ENCODE data around the gene ZFP82. TPM values are rescaled to one million over a fixed set of nuclear protein-coding genes. Genes with fewer than 3 reads are reported as not detected.

The ZFP82 gene
- polyA plus RNA-seq, 6 donors from 2014 or later, result 15.8 to 23.7 (median 17.5) TPM

DNA sequence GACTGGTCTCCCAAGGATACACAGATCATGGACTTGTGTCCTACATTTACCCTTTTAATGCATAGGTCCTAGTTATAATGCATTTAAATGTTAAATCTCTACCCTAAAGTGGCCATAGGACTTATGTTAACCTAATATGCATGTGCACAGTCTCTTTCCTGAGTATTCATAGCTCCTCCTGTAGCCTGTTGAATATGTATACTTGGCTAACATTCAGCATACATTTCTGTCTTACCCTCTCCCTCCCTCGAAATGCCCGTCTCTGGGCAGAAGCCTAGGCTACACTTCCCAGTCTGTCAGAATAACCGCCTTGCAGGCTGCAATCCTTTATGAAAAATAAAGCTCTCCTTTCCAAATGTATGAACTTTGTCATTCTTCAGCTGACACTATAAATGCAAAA lies 13.9 kb downstream of the ZFP82 start:
- H3K4me1 Mint-ChIP-seq, result peaks cover 16 to 26% (median 18%) of the 10 kb centered on the region in 3 donors
- peaks cover 0 to 13% (median 6%) of the 10 kb centered on the region in 7 donors for H3K9me3 Mint-ChIP-seq
- H3K36me3 Mint-ChIP-seq, result peaks cover 32 to 48% of the 10 kb centered on the region in 2 donors
- H3K27me3 Mint-ChIP-seq, result no peaks in the 10 kb centered on the region
- no peak for DNase-seq
- peak overlapping the region in 1 of 6 donors; percentile 44 for H3K27ac Mint-ChIP-seq
- no peak for ATAC-seq (ENCODE audit: low read depth in 2 of 2)
- peak overlapping the region in 2 of 8 donors; percentile 20 to 61 for H3K4me3 Mint-ChIP-seq

DNA sequence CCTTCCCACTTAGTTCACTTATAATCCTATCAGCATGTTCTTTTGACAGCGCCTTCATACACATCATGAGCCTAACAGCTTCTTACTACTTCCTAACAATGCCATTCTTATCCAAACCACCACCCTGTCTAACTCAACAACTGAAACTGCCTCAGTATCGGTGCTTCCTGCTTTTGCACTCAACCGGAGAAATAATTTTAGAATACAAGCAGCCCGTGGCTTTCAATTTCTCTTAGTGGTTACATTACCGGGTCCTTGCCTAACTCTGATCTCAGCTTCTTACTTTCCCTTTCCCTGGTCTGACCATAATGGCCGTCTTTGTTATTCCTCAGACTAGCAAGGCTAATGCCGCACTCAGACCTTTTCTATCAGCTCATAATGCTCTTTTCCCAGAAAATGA lies 17.0 kb downstream of the ZFP82 start:
- peaks cover 16 to 34% (median 18%) of the 10 kb centered on the region in 3 donors for H3K4me1 Mint-ChIP-seq
- H3K27ac Mint-ChIP-seq, result peak overlapping the region; percentile 43 to 86 (median 80)
- H3K4me3 Mint-ChIP-seq, result peak overlapping the region; percentile 20 to 89 (median 78)
- H3K9me3 Mint-ChIP-seq, result peaks cover 0 to 37% (median 6%) of the 10 kb centered on the region in 7 donors
- no peaks in the 10 kb centered on the region for H3K27me3 Mint-ChIP-seq
- ATAC-seq (ENCODE audit: low read depth in 2 of 2) (peak; percentile 98 to 100), DNase-seq (peak; percentile 73)
- peaks cover 16 to 30% of the 10 kb centered on the region in 2 donors for H3K36me3 Mint-ChIP-seq

DNA sequence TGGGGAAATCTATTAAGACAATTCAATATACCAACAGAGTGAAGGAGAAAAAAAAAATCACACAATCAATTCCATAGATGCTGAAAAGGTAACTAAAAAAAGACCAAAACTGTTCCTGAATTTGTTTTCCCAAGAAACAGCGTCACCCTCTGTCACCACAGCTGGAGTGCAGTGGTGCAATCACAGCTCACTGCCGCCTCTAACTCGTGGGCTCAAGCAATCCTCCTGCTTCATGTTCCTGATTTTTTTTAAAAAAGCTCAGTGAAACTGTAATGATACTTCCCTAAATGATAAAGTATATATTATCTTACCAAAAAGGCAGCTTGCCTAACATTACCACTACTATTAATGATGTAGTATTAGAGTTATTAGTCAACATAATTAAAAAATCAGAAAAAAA lies 19.9 kb downstream of the ZFP82 start:
- Mint-ChIP-seq H3K27ac (peak overlapping the region in 2 of 6 donors; percentile 43 to 68), H3K9me3 (peaks cover 11 to 59% (median 24%) of the 10 kb centered on the region in 7 donors), H3K36me3 (peaks cover 24 to 38% of the 10 kb centered on the region in 2 donors)

DNA sequence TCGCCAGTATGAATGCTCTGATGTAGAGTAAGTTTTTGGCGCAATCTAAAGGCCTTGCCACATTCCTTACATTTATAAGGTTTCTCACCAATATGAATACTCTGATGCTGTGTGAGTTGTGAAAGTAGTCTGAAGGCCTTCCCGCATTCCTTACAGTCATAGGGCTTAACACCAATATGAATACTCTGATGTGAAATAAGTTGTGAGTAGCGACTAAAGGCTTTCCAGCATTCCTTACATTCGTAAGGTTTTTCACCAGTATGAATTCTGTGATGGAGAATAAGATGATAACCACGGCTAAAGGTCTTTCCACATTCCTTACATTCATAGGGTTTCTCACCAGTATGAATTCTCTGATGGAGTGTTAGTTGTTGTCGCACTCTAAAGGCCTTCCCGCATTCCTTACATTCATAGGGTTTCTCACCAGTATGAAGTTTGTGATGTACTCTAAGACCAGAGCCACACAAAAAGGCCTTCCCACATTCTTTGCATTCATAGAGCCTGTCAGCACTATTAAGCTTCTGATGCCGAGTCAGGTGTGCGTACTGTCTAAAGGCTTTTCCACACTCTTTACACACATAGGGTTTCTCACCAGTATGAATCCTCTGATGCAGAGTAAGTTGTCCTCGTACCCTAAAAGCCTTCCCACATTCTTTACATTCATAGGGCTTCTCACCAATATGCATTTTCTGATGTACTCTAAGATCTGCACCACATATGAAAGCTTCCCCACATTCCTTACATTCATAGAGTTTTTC lies 25.3 kb downstream of the ZFP82 start:
- DNase-seq (no peak), ATAC-seq (ENCODE audit: low read depth in 2 of 2) (no peak)
- H3K27me3 Mint-ChIP-seq, result no peaks in the 10 kb centered on the region
- H3K27ac Mint-ChIP-seq, result no peak overlapping the region
- peaks cover 0 to 5% (median 0%) of the 10 kb centered on the region in 3 donors for H3K4me1 Mint-ChIP-seq
- H3K9me3 Mint-ChIP-seq, result peaks cover 16 to 79% (median 57%) of the 10 kb centered on the region in 7 donors
- H3K4me3 Mint-ChIP-seq, result no peak overlapping the region
- H3K36me3 Mint-ChIP-seq, result peaks cover 33 to 46% of the 10 kb centered on the region in 2 donors

More for the DNA sequence above, 19.9 kb downstream of the ZFP82 start:
- Mint-ChIP-seq H3K4me3 (no peak overlapping the region), H3K27me3 (no peaks in the 10 kb centered on the region), H3K4me1 (peaks cover 16 to 34% (median 18%) of the 10 kb centered on the region in 3 donors)
- DNase-seq (no peak), ATAC-seq (ENCODE audit: low read depth in 2 of 2) (no peak)

DNA sequence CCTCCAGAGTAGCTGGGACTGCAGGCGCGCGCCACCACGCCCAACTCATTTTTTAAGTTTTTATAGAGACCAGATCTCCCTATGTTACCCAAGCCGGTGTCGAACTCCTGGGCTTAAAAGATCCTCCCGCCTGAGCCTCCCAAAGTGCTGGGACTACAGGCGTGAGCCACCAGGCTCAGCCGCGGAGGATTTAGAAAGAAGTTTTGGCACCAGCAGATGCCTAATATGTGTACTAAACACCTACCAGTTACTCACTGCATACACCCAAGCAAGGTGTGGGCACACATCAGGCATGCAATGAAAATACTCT lies 39.0 kb downstream of the ZFP82 start:
- Mint-ChIP-seq H3K27ac (peak overlapping the region in 4 of 6 donors; percentile 67 to 98 (median 81)), H3K27me3 (no peaks in the 10 kb centered on the region), H3K36me3 (no peaks in the 10 kb centered on the region), H3K4me1 (peaks cover 7 to 30% (median 22%) of the 10 kb centered on the region in 3 donors), H3K4me3 (peak overlapping the region; percentile 96 to 100 (median 98)), H3K9me3 (peaks cover 0 to 4% (median 0%) of the 10 kb centered on the region in 7 donors)
- no peak for ATAC-seq (ENCODE audit: low read depth in 2 of 2)
- DNase-seq, result no peak

DNA sequence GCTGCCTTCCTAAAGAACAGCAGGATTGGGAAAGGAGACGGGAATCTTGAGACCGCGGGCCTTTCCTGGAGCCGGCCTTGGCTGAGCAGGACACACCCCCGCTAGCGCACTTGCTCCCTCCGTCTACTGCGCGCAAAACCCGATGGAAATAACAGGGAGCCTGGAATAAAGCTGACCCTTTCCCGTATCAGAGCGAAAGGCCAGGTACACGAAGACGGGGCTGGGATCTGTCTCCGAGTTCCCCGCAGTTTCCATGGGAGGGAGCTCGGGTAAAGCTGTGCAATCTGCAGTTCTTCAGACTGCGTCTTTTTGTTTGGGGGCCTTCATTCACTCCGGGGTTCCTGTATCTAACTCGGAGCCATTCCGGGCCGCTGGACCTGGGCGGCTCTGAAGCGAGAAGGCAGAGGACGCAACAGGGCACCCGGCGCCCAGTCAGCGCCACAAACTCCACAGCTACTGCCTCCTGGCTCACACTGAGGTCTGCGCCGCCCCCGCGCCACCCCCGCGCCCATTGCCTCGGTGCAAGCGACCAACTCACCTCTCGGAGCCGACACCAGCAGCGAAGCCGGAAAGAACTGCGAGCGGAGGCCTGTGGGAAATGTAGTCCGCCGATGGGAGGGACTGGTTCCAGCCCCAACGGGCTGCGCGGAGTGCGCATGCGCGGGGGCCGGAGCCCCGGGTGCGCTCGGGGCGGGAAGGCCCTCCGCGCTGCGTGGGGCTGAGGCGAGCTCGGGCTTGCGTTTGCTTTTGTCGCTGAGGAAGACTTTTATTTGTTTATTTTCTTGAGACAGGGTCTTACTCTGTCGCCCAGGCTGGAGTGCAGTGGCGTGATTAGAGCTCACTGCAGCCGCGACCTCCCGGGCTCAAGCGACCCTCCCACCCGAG lies 39.6 kb downstream of the ZFP82 start, which contains the start of gene ZFP14:
TSS of gene ZFP14 (minus strand) at position 577 of the 885 bp plus-strand sequence. CDS start 11,309 bp downstream, outside the sequence.
- H3K4me3 Mint-ChIP-seq, result peak within 1 kb of the TSS; percentile 96 to 100 (median 98)
- H3K27me3 Mint-ChIP-seq, result no peaks in the 10 kb centered on the region
- H3K36me3 Mint-ChIP-seq, result no peaks in the 10 kb centered on the region
- peaks cover 0 to 4% (median 0%) of the 10 kb centered on the region in 7 donors for H3K9me3 Mint-ChIP-seq
- H3K27ac Mint-ChIP-seq, result peak within 1 kb of the TSS; percentile 94 to 98 (median 96)
- ATAC-seq (ENCODE audit: low read depth in 2 of 2) (peak; percentile 96), DNase-seq (peak; percentile 95)
- peaks cover 7 to 30% (median 22%) of the 10 kb centered on the region in 3 donors for H3K4me1 Mint-ChIP-seq

DNA sequence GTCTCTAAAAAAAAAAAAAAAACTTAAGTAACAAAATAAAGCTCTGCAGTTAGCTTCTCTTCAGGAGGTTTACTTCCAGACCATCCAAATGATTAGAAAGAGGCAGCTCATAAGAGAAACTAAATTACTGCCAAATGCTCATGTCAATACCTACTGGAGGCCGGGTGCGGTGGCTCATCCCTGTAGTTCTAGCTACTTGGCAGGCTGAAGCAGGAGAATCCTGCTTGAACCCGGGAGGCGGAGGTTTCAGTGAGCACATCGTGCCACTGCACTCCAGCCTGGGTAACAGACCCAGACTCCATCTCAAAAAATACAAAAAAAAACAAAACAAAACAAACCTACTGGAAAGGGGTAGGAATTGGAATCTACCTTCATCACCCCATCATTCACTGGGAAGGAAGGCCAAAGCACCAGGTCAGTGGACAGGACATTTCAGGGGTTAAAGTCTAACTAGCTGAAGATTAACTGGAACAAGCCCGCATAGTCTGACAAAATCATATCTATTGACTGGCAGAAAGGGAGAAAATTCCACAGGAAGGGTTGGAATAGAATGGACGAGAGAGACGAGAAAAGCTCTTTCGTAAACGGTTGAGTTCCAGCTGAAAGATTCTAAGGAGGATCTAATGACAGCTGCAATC lies 40.8 kb downstream of the ZFP82 start:
- Mint-ChIP-seq H3K4me1 (peaks cover 7 to 34% (median 22%) of the 10 kb centered on the region in 3 donors), H3K36me3 (peaks cover 2 to 3% of the 10 kb centered on the region in 2 donors), H3K4me3 (peak overlapping the region; percentile 96 to 100 (median 98)), H3K9me3 (peaks cover 0 to 3% (median 0%) of the 10 kb centered on the region in 7 donors), H3K27me3 (no peaks in the 10 kb centered on the region), H3K27ac (peak overlapping the region in 4 of 6 donors; percentile 94 to 98 (median 96))
- ATAC-seq (ENCODE audit: low read depth in 2 of 2) (no peak), DNase-seq (no peak)

DNA sequence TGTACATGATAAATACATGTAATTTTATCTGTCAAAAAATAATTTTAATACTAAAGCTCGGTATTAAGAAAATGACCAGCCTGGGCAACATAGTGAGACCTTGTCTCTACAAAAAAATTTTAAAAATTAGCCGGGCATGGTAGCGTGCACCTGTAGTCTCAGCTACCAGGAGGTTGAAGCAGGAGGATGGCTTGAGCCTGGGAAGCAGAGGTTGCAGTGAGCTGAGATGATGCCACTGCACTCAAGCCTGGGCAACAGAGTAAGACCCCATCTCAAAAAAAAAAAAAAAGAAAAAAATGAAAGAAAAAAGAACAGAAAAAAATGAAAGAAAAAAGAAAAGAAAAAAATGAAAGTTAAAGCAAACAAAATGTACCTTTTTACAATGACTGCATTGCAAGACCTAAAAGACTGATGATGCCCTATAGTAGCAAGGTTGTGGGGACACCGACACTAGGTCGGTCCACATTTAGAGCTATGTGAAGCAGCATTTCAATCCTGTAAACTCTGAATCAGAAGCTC lies 44.7 kb downstream of the ZFP82 start:
- peak overlapping the region in 1 of 6 donors; percentile 26 for H3K27ac Mint-ChIP-seq
- ATAC-seq (ENCODE audit: low read depth in 2 of 2), result no peak
- DNase-seq, result no peak
- H3K4me3 Mint-ChIP-seq, result no peak overlapping the region
- H3K4me1 Mint-ChIP-seq, result peaks cover 15 to 51% (median 25%) of the 10 kb centered on the region in 3 donors
- no peaks in the 10 kb centered on the region for H3K27me3 Mint-ChIP-seq
- H3K9me3 Mint-ChIP-seq, result peaks cover 2 to 21% (median 7%) of the 10 kb centered on the region in 7 donors
- H3K36me3 Mint-ChIP-seq, result peaks cover 15 to 20% of the 10 kb centered on the region in 2 donors

DNA sequence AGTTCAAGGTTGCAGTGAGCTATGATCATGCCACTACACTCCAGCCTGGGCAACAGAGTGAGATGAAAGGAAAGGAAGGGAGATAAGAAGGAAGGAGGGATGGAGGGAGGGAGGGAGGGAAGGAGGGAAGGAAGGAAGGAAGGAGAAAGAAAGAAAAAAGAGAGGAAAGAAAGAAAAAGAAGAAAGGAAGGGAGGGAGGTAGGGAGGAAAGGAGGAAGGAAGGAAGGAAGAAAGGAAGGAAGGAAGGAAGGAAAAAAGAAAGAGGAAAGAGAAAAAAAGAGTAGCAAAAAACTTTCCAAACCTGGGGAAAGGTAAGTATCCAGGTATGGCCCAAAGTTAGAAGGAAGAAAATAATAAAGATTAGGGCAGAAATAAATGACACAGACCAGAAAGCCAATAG lies 46.6 kb downstream of the ZFP82 start:
- Mint-ChIP-seq H3K4me3 (no peak overlapping the region), H3K27ac (peak overlapping the region in 1 of 6 donors; percentile 82), H3K36me3 (peaks cover 20 to 21% of the 10 kb centered on the region in 2 donors), H3K9me3 (peaks cover 2 to 21% (median 7%) of the 10 kb centered on the region in 7 donors), H3K4me1 (peaks cover 8 to 34% (median 9%) of the 10 kb centered on the region in 3 donors), H3K27me3 (no peaks in the 10 kb centered on the region)
- ATAC-seq (ENCODE audit: low read depth in 2 of 2) (no peak), DNase-seq (no peak)

DNA sequence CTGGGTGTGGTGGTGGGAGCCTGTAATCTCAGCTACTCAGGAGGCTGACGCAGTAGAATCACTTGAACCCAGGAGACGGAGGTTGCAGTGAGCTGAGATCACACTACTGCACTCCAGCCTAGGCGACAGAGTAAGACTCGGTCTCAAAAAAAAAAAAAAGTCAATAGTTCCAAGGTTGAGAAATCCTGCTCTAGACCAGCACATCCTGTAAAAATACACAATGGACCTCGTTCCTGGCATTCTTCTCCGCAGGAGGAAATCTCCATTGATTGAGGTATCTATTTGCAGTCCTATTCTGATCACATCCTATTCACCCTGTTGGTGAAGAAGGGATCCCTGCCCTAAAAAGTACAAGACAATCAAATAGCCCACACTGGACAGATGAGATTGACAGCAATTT lies 54.6 kb downstream of the ZFP82 start:
- peaks cover 0 to 5% (median 0%) of the 10 kb centered on the region in 3 donors for H3K4me1 Mint-ChIP-seq
- peaks cover 16 to 26% of the 10 kb centered on the region in 2 donors for H3K36me3 Mint-ChIP-seq
- ATAC-seq (ENCODE audit: low read depth in 2 of 2) (no peak), DNase-seq (no peak)
- peaks cover 0 to 2% (median 0%) of the 10 kb centered on the region in 7 donors for H3K9me3 Mint-ChIP-seq
- H3K27ac Mint-ChIP-seq, result no peak overlapping the region
- no peaks in the 10 kb centered on the region for H3K27me3 Mint-ChIP-seq
- peak overlapping the region in 1 of 8 donors; percentile 24 for H3K4me3 Mint-ChIP-seq
